Liver (tissue), 3 donors: ENCODE results near the gene PSMD14.
"Not testable (repeated sequence)": the region's sequence is repeated elsewhere in the genome, so short reads cannot be mapped to it uniquely, and the experiment has no call there.

Source experiments
- FOXA2 ChIP-seq: IDR thresholded peaks from 2 replicates; pipeline ENCODE4 v1.6.1; 2016; ENCODE audit warnings: antibody characterized with exemption
- JUND ChIP-seq, 2 donors: IDR thresholded peaks; 2 replicates each; pipeline ENCODE4 v1.6.1; 2016; ENCODE audit warnings: antibody characterized with exemption in 2 of 2
- TF ChIP-seq, protein P1 (sequence below): fragments of 150-350 bp; IDR thresholded peaks from 2 replicates; pipeline ENCODE4 v1.5.1; 2017; ENCODE audit warnings: improper control_type of control experiment, low read depth, low read length; ENCODE audit not compliant: missing input control
- donor health status: healthy.
- donor health status: healthy.

- not testable (repeated sequence) for TF ChIP-seq FOXA2; JUND (IDR thresholded peaks at IDR 0.05)
- TF ChIP-seq, protein P1, sequence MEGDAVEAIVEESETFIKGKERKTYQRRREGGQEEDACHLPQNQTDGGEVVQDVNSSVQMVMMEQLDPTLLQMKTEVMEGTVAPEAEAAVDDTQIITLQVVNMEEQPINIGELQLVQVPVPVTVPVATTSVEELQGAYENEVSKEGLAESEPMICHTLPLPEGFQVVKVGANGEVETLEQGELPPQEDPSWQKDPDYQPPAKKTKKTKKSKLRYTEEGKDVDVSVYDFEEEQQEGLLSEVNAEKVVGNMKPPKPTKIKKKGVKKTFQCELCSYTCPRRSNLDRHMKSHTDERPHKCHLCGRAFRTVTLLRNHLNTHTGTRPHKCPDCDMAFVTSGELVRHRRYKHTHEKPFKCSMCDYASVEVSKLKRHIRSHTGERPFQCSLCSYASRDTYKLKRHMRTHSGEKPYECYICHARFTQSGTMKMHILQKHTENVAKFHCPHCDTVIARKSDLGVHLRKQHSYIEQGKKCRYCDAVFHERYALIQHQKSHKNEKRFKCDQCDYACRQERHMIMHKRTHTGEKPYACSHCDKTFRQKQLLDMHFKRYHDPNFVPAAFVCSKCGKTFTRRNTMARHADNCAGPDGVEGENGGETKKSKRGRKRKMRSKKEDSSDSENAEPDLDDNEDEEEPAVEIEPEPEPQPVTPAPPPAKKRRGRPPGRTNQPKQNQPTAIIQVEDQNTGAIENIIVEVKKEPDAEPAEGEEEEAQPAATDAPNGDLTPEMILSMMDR: not testable (repeated sequence)
These were observed 28.9 kb upstream of the PSMD14 start for GRCh38 chr2:161279230-161279815.
